Neutrophil (primary cell): ENCODE measurements around the gene SKIC8.

Experiments used
- H3K27ac ChIP-seq: fragments of 200-600 bp; sonication (generic); 2 replicates; pipeline ENCODE4 v1.5.1; 2016; ENCODE audit warnings: mild to moderate bottlenecking, moderate library complexity
- H3K27me3 ChIP-seq: fragments of 200-600 bp; sonication (generic); 2 replicates; pipeline ENCODE4 v1.6.0; 2016; ENCODE audit warnings: mild to moderate bottlenecking
- H3K36me3 ChIP-seq: fragments of 200-600 bp; sonication (generic); 2 replicates; pipeline ENCODE4 v1.5.1; 2017
- H3K4me1 ChIP-seq, 2 experiments: fragments of 200-600 bp in 1 of 2; sonication (generic) in 1 of 2; 1 replicate in 1 of 2; 2 replicates in 1 of 2; pipeline versions ENCODE4 v1.5.1 to v1.6.1; 2013 to 2016; ENCODE audit warnings: low read depth in 1 of 2, low read length in 1 of 2, mild to moderate bottlenecking in 1 of 2, moderate library complexity in 1 of 2; ENCODE audit not compliant: control insufficient read depth in 1 of 2, insufficient read depth in 1 of 2
- H3K4me3 ChIP-seq, 2 experiments: fragments of 200-600 bp in 1 of 2; sonication (generic) in 1 of 2; 1 replicate in 1 of 2; 2 replicates in 1 of 2; pipeline ENCODE4 v1.5.1; 2013 to 2016; ENCODE audit warnings: low read depth in 1 of 2, low read length in 1 of 2, mild to moderate bottlenecking in 1 of 2, moderate library complexity in 1 of 2
- H3K9me3 ChIP-seq: fragments of 200-600 bp; sonication (generic); 2 replicates; pipeline ENCODE4 v1.5.1; 2016
- CTCF ChIP-seq: fragments of 200-600 bp; sonication (generic); IDR thresholded peaks from 2 replicates; pipeline ENCODE4 v1.5.1; 2016; ENCODE audit warnings: antibody characterized with exemption

The SKIC8 gene

GRCh38 chr15:78321041-78321570 is 21.7 kb upstream of the SKIC8 start:
- H3K27ac ChIP-seq: no peak overlapping the region
- no peaks in the 10 kb centered on the region for H3K4me1 ChIP-seq
- no peak for TF ChIP-seq CTCF
- H3K4me3 ChIP-seq: no peak overlapping the region
- H3K27me3 ChIP-seq: no peaks in the 10 kb centered on the region
- H3K9me3 ChIP-seq: no peaks in the 10 kb centered on the region
- H3K36me3 ChIP-seq: no peaks in the 10 kb centered on the region

GRCh38 chr15:78320183-78320582 is 20.8 kb upstream of the SKIC8 start:
- H3K4me3 ChIP-seq: no peak overlapping the region

GRCh38 chr15:78319588-78319987 is 20.2 kb upstream of the SKIC8 start:
- Histone ChIP-seq H3K4me3 (no peak overlapping the region), H3K9me3 (no peaks in the 10 kb centered on the region), H3K4me1 (no peaks in the 10 kb centered on the region), H3K27ac (no peak overlapping the region), H3K27me3 (no peaks in the 10 kb centered on the region), H3K36me3 (no peaks in the 10 kb centered on the region)
- no peak for TF ChIP-seq CTCF

More at GRCh38 chr15:78320183-78320582, 20.8 kb upstream of the SKIC8 start:
- TF ChIP-seq CTCF: no peak
- Histone ChIP-seq H3K36me3 (no peaks in the 10 kb centered on the region), H3K4me1 (no peaks in the 10 kb centered on the region), H3K27me3 (no peaks in the 10 kb centered on the region), H3K9me3 (no peaks in the 10 kb centered on the region), H3K27ac (no peak overlapping the region)

- no peaks in the 10 kb centered on the region for H3K9me3 ChIP-seq
- no peaks in the 10 kb centered on the region for H3K36me3 ChIP-seq
- TF ChIP-seq CTCF: no peak
- H3K27ac ChIP-seq: no peak overlapping the region
- H3K4me1 ChIP-seq: no peaks in the 10 kb centered on the region
- H3K27me3 ChIP-seq: no peaks in the 10 kb centered on the region
- no peak overlapping the region for H3K4me3 ChIP-seq
Measured at GRCh38 chr15:78317145-78317836, 17.9 kb upstream of the SKIC8 start.

GRCh38 chr15:78316283-78317083 is 17.1 kb upstream of the SKIC8 start:
- Histone ChIP-seq H3K9me3 (no peaks in the 10 kb centered on the region), H3K4me1 (no peaks in the 10 kb centered on the region), H3K27ac (no peak overlapping the region)

More at GRCh38 chr15:78316283-78317083, 17.1 kb upstream of the SKIC8 start:
- no peaks in the 10 kb centered on the region for H3K27me3 ChIP-seq
- H3K4me3 ChIP-seq: no peak overlapping the region
- no peaks in the 10 kb centered on the region for H3K36me3 ChIP-seq
- TF ChIP-seq CTCF: no peak
